ENCODE measurements around the gene PXMP2. TPM values are rescaled to one million over a fixed set of nuclear protein-coding genes. Genes with fewer than 3 reads are reported as not detected.

Gene PXMP2
- polyA plus RNA-seq, 3 donors: 2.9 to 9.2 (median 8.7) TPM

- Histone ChIP-seq H3K27ac (ENCODE audit: low read depth in 1 of 2, low read length in 2 of 2) (no peak overlapping the region), H4K20me1 (ENCODE audit: insufficient read depth, low read length) (peaks cover 12% of the 10 kb centered on the region), H3K9ac (ENCODE audit: insufficient read depth, low read length, poor library complexity, severe bottlenecking) (no peak overlapping the region), H2AFZ (ENCODE audit: insufficient read depth, low read depth, low read length, poor library complexity, severe bottlenecking) (no peak overlapping the region), H3K4me2 (replicated peaks; ENCODE audit: extremely low read depth, low read length, poor library complexity, severe bottlenecking) (no peak overlapping the region), H3K9me3 (replicated peaks in 1 of 2; ENCODE audit: control insufficient read depth in 1 of 2, insufficient read depth in 1 of 2, low read length in 2 of 2) (no peaks in the 10 kb centered on the region), H3K79me2 (ENCODE audit: insufficient read depth, low read length) (peaks cover 19% of the 10 kb centered on the region), H3K4me3 (replicated peaks in 1 of 3; ENCODE audit: low read depth in 2 of 3, low read length in 3 of 3) (no peak overlapping the region), H3K27me3 (ENCODE audit: control insufficient read depth in 2 of 2, insufficient read depth in 2 of 2, low read length in 2 of 2) (no peaks in the 10 kb centered on the region), H3K36me3 (replicated peaks in 1 of 2; ENCODE audit: control insufficient read depth in 1 of 2, insufficient read depth in 2 of 2, low read length in 2 of 2) (peaks cover 52 to 76% of the 10 kb centered on the region in 2 donors), H3K4me1 (ENCODE audit: control insufficient read depth in 1 of 2, insufficient read depth in 2 of 2, low read length in 2 of 2) (no peaks in the 10 kb centered on the region)
- intact Hi-C loops (cut with micrococcal nuclease): loop anchor here in 1 of 2 donors (10.0 kb wide), 1 partner anchor 107 kb away; the partner anchor contains the start of gene GOLGA3
- H3K36me3 Mint-ChIP-seq: peaks cover 55 to 88% of the 10 kb centered on the region in 2 donors
- peak overlapping the region in 1 of 7 donors; percentile 25 for H3K27ac Mint-ChIP-seq
- 94% methylated on average over 43 of the region's 61 CpGs for WGBS (ENCODE audit: insufficient coverage)
- H3K4me1 Mint-ChIP-seq: no peaks in the 10 kb centered on the region
- peaks cover 0 to 4% (median 0%) of the 10 kb centered on the region in 7 donors for H3K9me3 Mint-ChIP-seq
- no peak overlapping the region for H3K4me3 Mint-ChIP-seq
- TF ChIP-seq, protein P1, sequence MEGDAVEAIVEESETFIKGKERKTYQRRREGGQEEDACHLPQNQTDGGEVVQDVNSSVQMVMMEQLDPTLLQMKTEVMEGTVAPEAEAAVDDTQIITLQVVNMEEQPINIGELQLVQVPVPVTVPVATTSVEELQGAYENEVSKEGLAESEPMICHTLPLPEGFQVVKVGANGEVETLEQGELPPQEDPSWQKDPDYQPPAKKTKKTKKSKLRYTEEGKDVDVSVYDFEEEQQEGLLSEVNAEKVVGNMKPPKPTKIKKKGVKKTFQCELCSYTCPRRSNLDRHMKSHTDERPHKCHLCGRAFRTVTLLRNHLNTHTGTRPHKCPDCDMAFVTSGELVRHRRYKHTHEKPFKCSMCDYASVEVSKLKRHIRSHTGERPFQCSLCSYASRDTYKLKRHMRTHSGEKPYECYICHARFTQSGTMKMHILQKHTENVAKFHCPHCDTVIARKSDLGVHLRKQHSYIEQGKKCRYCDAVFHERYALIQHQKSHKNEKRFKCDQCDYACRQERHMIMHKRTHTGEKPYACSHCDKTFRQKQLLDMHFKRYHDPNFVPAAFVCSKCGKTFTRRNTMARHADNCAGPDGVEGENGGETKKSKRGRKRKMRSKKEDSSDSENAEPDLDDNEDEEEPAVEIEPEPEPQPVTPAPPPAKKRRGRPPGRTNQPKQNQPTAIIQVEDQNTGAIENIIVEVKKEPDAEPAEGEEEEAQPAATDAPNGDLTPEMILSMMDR (IDR thresholded peaks at IDR 0.05): no peak
- H3K27me3 Mint-ChIP-seq (ENCODE audit: low read depth in 3 of 3): no peaks in the 10 kb centered on the region
- peak in 1 of 3 donors; percentile 1 for DNase-seq
Measured at GRCh38 chr12:132717531-132718387, 30.4 kb downstream of the PXMP2 start.

DNA sequence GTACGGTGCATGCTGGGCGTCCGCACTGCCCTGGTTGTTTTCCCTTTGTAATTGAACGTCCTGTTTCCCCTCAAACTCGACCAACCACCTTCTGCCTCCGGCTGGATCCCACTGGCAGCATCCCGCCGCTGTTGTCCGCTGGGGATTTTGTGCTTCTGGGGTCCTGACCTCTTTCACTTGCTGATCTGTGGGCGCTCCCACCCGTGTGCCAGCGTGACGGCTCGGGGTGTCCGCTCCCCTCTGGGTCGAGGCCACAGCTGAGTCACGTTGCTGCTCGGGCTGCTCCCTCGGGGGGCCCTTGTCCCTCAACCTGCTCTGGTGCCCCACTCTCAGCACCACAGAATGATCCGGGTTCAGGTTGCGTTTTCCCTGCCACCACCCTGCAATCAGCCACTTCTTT, 31.3 kb downstream of the PXMP2 start:
- TF ChIP-seq, protein P1 (IDR thresholded peaks at IDR 0.05): no peak
- H3K4me1 Mint-ChIP-seq: no peaks in the 10 kb centered on the region
- peak overlapping the region in 2 of 7 donors; percentile 2 to 19 for H3K27ac Mint-ChIP-seq
- Histone ChIP-seq H3K27ac (ENCODE audit: low read depth in 1 of 2, low read length in 2 of 2) (no peak overlapping the region), H3K4me3 (replicated peaks in 1 of 3; ENCODE audit: low read depth in 2 of 3, low read length in 3 of 3) (no peak overlapping the region), H3K36me3 (replicated peaks in 1 of 2; ENCODE audit: control insufficient read depth in 1 of 2, insufficient read depth in 2 of 2, low read length in 2 of 2) (peaks cover 61 to 85% of the 10 kb centered on the region in 2 donors), H2AFZ (ENCODE audit: insufficient read depth, low read depth, low read length, poor library complexity, severe bottlenecking) (no peak overlapping the region), H3K79me2 (ENCODE audit: insufficient read depth, low read length) (peaks cover 10% of the 10 kb centered on the region), H3K9me3 (replicated peaks in 1 of 2; ENCODE audit: control insufficient read depth in 1 of 2, insufficient read depth in 1 of 2, low read length in 2 of 2) (no peaks in the 10 kb centered on the region), H3K4me2 (replicated peaks; ENCODE audit: extremely low read depth, low read length, poor library complexity, severe bottlenecking) (no peak overlapping the region), H3K27me3 (ENCODE audit: control insufficient read depth in 2 of 2, insufficient read depth in 2 of 2, low read length in 2 of 2) (no peaks in the 10 kb centered on the region), H3K4me1 (ENCODE audit: control insufficient read depth in 1 of 2, insufficient read depth in 2 of 2, low read length in 2 of 2) (no peaks in the 10 kb centered on the region), H3K9ac (ENCODE audit: insufficient read depth, low read length, poor library complexity, severe bottlenecking) (no peak overlapping the region), H4K20me1 (ENCODE audit: insufficient read depth, low read length) (peaks cover 4% of the 10 kb centered on the region)
- 95% methylated on average over 20 of the region's 21 CpGs for WGBS (ENCODE audit: insufficient coverage)
- no peaks in the 10 kb centered on the region for H3K27me3 Mint-ChIP-seq (ENCODE audit: low read depth in 3 of 3)
- DNase-seq: no peak
- H3K4me3 Mint-ChIP-seq: no peak overlapping the region
- peaks cover 0 to 4% (median 0%) of the 10 kb centered on the region in 7 donors for H3K9me3 Mint-ChIP-seq
- intact Hi-C loops (cut with micrococcal nuclease): loop anchor here in 1 of 2 donors (10.0 kb wide), 1 partner anchor 106 kb away; the partner anchor contains the start of gene GOLGA3
- peaks cover 64 to 93% of the 10 kb centered on the region in 2 donors for H3K36me3 Mint-ChIP-seq
